NCI-H524 (cell line): ENCODE results near the gene VAV1.
"Not testable (repeated sequence)": the region's sequence is repeated elsewhere in the genome, so short reads cannot be mapped to it uniquely, and the experiment has no call there.

Experiments used
- DNase-seq, 2 experiments: peaks; one replicate each; lab custom pipeline; 2025; lab: John Stamatoyannopoulos, UW

VAV1 gene

GRCh38 chr19:6760606-6761005, 11.9 kb upstream of the VAV1 start:
- DNase-seq: no peak

GRCh38 chr19:6761053-6761676, 11.3 kb upstream of the VAV1 start:
- DNase-seq: peak in 1 of 2 experiments; percentile 28

DNA sequence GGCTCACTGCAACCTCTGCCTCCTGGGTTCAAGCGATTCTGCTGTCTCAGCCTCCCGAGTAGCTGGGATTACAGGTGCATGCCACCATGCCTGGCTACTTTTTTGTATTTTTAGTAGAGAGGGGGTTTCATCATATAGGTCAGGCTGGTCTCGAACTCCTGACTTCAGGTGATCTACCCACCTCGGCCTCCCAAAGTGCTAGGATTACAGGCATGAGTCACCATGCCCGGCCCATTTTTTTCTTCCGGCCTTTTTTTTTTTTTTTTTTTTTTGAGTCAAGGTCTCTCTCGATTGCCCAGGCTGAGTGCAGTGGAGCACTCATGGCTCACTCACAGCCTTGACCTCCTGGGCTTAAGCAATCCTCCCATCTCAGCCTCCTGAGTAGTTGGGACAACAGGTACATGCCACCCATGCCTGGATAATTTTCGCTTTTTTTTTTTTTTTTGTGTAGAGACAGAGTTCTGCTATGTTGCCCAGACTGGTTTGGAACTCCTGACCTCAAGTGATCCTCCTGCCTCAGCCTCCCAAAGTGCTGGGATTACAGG, 10.2 kb upstream of the VAV1 start:
- not testable (repeated sequence) for DNase-seq

- DNase-seq: no peak
Measured at GRCh38 chr19:6765738-6766356, 6.7 kb upstream of the VAV1 start.

DNA sequence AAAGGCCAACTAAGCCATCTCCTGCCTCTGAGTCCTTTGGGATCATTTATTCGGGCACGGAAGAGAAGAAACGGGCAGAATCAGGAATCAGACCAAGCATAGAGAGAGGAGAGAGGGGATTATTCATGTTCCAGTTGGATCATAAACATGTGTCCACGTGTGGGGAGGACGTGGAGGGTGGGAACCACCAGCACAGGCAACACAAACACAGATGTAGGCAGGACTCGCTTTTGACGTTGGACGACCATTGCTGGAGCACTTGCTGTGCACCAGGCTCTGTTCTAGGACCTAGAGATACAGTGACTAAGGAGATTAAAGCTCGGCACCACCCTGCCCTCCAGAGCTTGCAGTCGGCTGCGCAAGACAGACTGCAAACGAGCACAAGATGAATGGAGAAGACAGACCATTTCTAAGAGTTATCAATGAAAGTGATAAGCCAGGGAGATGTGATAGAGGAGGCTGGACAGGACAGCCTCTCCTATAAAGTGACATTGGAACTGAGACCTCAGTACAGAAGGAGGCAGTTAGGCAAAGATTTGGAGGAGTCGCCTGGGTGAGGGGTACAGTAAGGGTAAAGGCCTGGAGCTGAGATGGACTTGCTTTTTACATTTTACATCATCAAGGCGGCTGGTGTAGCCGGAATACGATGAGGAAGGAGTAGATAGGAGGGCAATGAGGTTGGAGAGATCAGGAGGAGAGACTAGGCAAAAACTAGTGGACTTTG, 6.0 kb upstream of the VAV1 start:
- DNase-seq: no peak

DNA sequence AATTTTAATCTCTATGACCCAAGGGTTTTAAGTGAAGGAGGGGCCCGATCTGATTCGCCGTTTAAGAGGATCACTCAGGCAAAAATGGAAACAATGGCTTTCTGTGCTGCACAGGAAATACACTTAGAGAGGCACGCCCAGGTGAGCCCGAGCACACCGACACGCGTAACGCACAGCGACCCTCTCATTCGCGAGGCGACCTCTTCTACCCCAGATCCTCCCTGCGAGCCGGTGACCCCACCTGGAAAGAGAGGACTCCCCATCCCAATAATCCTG, 5.5 kb upstream of the VAV1 start:
- DNase-seq: no peak

DNA sequence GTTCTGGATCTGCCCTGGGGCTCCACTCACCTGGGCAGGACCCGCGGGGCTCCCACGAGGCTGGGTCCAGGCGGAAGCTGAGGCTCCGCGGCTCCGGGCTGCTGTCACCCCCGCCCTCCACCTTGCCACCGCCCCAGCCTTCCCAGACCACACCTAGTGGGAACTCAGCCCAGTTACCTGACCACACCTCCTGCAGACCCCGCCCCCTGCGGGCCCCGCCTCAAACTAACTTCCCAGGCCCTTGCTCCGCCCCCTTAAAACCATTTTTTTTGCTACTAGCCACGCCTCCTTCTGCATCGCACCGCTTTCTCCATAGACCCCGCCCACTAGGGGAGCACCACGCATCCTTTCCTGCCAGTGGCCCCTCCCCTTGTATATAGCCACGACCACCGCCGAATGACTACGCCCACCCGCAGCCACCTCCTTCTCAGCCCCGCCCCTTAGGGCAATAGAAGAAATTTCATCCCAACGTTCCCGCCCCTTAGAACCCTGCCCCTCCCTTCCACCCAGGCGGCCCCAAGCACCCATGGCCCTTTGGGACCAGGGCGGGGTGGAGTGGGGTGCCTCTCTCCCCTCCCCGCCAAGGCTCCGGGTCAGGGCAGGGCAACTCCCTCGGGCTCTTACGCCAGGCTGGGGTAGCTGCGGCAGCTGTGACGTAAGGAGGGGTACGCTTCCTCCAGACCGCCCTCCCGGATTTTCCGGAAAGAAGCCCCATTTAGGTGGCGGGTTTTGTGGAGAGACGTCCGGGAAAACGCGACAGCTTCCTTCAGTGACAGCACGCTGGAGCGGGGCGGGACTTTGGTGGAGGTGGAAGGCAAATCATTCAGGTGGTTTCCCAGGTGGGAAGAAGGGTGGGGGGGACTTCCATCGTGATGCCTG, 4.9 kb upstream of the VAV1 start, which contains the start of gene SH2D3A:
Gene SH2D3A (minus strand): TSS at position 79 of the 879 bp plus-strand sequence. CDS start 3,687 bp downstream, outside the sequence.
- DNase-seq: no peak

- DNase-seq: no peak
Measured at GRCh38 chr19:6768236-6768785, 4.2 kb upstream of the VAV1 start.

GRCh38 chr19:6769006-6769619, 3.4 kb upstream of the VAV1 start:
- DNase-seq: no peak

DNA sequence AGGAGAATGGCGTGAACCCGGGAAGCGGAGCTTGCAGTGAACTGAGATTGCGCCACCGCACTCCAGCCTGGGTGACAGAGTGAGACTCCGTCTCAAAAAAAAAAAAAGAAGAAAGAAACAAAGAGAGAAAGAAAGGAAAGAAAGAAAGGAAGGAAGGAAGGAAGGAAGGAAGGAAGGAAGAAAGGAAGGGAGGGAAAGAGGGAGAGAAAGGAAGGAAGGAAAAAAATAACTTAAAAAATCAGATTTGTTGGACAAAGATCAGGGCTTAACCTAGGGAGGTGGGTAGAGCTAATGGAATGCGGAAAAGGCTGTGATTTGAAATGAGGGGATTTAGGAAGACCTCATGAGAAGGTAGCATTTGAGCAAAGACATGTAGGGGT, 870 bp upstream of the VAV1 start:
- not testable (repeated sequence) for DNase-seq

GRCh38 chr19:6772866-6773322, 386 bp downstream of the VAV1 start:
- no peak for DNase-seq

DNA sequence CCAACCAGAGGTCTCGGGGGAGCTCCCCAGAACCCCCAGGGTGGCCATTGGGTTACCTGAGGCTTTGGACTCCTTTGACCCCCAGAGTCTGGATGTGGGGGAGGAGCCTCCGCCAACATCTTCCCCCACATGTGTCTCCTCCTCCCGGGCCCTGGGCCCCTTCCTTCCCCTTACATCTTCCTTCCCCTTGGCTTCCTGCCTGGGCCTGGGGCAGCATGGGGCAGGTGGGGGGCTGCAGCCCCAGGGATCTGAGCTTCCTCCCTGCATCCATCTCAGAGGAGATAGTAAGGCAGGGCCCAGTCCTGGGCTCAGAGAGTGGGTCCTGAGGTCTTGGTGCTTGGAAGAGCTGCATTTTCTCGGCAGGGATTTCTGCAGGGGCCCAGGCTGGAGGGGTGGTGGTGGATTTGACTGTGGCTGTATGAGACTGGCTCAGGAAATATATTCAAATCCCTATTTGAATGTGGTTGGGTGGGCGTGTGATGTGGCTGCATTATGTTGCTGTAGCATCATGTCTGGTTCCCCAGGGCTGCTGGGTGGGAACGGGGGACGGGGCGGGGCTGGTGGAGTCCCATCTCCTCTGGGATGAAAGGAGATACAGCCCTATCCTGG, 919 bp downstream of the VAV1 start:
- DNase-seq: no peak

DNA sequence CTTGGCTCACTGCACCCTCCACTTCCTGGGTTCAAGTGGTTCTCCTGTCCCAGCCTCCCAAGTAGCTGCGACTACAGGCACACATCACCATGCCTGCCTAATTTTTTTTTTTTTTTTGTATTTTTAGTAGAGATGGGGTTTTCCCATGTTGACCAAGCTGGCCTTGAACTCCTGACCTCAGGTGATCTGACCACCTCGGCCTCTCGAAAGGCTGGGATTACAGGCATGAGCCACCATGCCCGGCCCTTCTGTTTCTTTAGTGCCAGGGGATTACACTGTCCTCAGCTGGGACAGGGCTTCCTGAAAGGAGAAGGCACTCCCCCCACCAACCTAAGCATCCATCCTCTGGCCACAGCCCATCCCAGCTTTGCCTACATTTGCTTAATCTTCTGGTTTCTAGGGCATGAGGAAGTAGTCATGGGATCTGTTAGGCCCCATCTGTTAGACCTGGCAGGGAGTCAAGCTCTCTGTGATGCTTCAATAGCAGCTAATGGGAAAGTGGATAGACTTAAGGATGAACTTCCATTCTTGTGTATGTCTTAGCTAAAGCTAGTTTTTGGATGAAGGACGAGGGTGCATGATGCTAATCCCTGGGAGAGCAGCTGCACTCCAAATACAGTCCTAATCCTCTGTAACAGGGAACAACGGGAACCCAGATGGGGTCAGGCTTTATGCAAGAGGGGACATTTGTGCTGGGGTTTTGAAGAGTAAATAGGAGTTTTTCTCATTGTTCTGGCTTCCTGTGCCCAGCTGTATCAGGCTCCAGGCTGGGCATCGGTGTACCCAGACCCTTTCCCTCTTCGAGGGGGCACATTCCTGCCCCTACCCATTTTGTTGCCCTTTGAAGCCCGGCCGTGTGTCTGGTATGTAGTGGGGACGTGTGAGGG, 2.6 kb downstream of the VAV1 start:
- DNase-seq: peak; percentile 45 to 49

DNA sequence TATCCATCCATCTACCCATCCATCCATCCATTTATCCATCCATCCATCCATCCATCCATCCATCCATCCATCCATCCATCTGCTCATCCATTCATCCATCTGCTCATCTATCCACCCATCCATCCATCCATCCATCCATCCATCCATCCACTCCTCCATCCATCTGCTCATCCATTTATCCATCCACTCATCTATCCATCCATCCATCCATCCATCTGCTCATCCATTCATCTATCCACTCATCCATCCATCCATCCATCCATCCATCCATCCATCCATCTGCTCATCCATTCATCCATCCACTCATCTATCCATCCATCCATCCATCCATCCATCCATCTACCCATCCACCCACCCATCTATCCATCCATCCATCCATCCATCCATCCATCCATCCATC, 3.5 kb downstream of the VAV1 start:
- not testable (repeated sequence) for DNase-seq

DNA sequence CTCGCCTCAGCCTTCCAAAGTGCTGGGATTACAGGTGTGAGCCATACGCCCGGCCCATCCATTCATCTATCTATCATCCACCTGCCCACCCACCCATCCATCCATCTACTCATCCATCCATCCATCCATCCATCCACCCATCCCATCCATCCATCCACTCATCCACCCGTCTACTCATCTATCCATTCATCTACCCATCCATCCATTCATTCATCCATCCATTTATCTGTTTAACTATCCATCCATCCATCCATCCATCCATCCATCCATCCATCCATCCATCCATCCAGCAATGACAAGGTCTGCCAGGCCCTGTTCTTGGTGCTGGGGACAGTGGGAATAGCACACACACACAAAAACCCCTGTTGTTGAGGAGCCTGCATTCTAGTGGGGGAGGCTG, 4.5 kb downstream of the VAV1 start:
- no peak for DNase-seq

GRCh38 chr19:6777434-6777833, 4.9 kb downstream of the VAV1 start:
- DNase-seq: no peak

DNA sequence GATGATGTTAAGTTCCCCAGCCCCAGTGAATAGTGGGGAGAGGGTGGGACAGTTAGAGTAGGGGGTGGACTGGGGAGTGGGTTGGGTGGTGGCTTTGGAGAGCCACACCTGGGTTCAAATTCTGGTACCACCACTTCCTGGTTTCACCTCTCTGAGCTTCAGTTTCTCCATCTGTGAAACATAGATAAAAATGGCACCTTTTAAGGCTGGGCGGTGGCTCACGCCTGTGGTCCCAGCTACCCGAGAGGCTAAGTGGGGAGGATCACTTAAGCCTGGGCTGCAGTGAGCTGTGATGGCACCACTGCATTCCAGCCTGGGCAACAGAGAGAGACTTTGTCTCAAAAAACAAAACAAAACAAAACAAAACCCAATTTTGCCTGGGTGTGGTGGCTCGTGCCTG, 5.9 kb downstream of the VAV1 start:
- no peak for DNase-seq

DNA sequence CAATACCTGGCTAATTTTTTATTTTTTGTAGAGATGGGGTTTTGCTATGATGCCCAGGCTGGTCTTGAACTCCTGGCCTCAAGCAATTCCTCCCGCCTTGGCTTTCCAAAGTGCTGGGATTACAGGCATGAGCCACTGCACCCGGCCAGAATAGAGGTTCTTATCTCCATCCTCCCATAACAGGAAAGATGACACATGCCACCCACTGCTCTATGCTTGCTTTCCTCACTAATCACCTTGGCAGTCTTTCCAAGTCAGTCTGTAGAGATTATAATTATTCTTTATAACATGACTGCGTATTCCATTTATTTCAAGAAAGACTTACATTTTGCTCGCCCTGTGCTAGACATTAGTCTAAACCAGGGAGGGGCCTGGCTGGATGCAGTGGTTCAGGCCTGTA, 6.7 kb downstream of the VAV1 start:
- DNase-seq: no peak

- DNase-seq: no peak
Measured at GRCh38 chr19:6787393-6787792, 14.9 kb downstream of the VAV1 start.

DNA sequence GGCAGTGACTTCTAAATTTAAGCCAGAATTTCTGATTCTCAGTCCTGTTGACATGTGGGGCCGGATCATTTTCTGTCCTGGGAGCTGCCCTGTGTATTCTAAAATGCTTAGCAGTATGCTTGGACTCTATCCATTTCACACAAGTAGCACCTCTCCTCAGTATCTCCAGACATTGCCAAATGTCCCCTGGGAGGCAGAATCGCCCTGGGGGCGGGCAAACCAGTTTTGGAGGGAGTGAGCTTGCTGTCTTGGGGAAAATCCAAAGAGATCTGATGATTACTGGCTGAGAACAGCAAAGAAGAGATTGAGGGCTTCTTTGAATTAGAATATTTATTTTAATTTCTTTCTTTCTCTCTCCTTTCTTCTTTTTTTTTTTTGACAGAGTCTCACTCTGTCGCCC, 16.4 kb downstream of the VAV1 start:
- no peak for DNase-seq
